Muscle of arm (tissue), 14 donors: ENCODE measurements around the gene SRPRA. TPM values are rescaled to one million over a fixed set of nuclear protein-coding genes. Genes with fewer than 3 reads are reported as not detected.
"Not testable (repeated sequence)": the region's sequence is repeated elsewhere in the genome, so short reads cannot be mapped to it uniquely, and the experiment has no call there.

Experiments used
- DNase-seq: peaks from one replicate; pipeline ENCODE4 v3.0.0-alpha.2; 2013
- long read RNA-seq, 11 donors: transcript quantifications; one replicate each; lab custom pipeline, GENCODE V29; 2026
- polyA plus RNA-seq, 12 donors: library from polyadenylated mRNA; unstranded; fragments of 120-200 nt; gene quantifications; one replicate each; pipeline ENCODE4 v1.2.1, GENCODE V29; 2013; ENCODE audit not compliant: insufficient read length in 12 of 12

The SRPRA gene, protein sequence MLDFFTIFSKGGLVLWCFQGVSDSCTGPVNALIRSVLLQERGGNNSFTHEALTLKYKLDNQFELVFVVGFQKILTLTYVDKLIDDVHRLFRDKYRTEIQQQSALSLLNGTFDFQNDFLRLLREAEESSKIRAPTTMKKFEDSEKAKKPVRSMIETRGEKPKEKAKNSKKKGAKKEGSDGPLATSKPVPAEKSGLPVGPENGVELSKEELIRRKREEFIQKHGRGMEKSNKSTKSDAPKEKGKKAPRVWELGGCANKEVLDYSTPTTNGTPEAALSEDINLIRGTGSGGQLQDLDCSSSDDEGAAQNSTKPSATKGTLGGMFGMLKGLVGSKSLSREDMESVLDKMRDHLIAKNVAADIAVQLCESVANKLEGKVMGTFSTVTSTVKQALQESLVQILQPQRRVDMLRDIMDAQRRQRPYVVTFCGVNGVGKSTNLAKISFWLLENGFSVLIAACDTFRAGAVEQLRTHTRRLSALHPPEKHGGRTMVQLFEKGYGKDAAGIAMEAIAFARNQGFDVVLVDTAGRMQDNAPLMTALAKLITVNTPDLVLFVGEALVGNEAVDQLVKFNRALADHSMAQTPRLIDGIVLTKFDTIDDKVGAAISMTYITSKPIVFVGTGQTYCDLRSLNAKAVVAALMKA
- polyA plus RNA-seq, result 10 to 100 TPM in 11 of 12 donors, not detected in 1; 53.7 to 68.9 (median 64.2) TPM
- long read RNA-seq, donor 1, transcript SRPRA-201 (14 exons, 3,069 nt), result major isoform, 10 of 42 reads
- long read RNA-seq, donor 1, partial matches to known transcripts, result 29 of 42 reads
- long read RNA-seq, donor 1, other reads (novel, unspliced or antisense), result 0 of 42 reads
- long read RNA-seq, donor 2, transcript SRPRA-201 (14 exons, 3,069 nt), result major isoform, 14 of 47 reads
- long read RNA-seq, donor 2, partial matches to known transcripts, result 25 of 47 reads
- long read RNA-seq, donor 2, other reads (novel, unspliced or antisense), result 5 of 47 reads
- long read RNA-seq, donor 3, partial matches to known transcripts, result 10 of 12 reads
- long read RNA-seq, donor 3, other reads (novel, unspliced or antisense), result 0 of 12 reads
- long read RNA-seq, donor 4, partial matches to known transcripts, result 0 of 1 reads
- long read RNA-seq, donor 4, other reads (novel, unspliced or antisense), result 0 of 1 reads
- long read RNA-seq, donor 5, result 0 reads
- long read RNA-seq, donor 6, partial matches to known transcripts, result 0 of 2 reads
- long read RNA-seq, donor 6, other reads (novel, unspliced or antisense), result 0 of 2 reads
- long read RNA-seq, donor 7, partial matches to known transcripts, result 6 of 8 reads
- long read RNA-seq, donor 7, other reads (novel, unspliced or antisense), result 0 of 8 reads
- long read RNA-seq, donor 8, transcript SRPRA-201 (14 exons, 3,069 nt), result major isoform, 10 of 24 reads
- long read RNA-seq, donor 8, partial matches to known transcripts, result 12 of 24 reads
- long read RNA-seq, donor 8, other reads (novel, unspliced or antisense), result 0 of 24 reads
- long read RNA-seq, donor 9, partial matches to known transcripts, result 11 of 16 reads
- long read RNA-seq, donor 9, other reads (novel, unspliced or antisense), result 0 of 16 reads
- long read RNA-seq, donor 10, transcript SRPRA-201 (14 exons, 3,069 nt), result major isoform, 8 of 26 reads
- long read RNA-seq, donor 10, partial matches to known transcripts, result 17 of 26 reads
- long read RNA-seq, donor 10, other reads (novel, unspliced or antisense), result 0 of 26 reads
- long read RNA-seq, donor 11, transcript SRPRA-201 (14 exons, 3,069 nt), result major isoform, 12 of 29 reads
- long read RNA-seq, donor 11, partial matches to known transcripts, result 17 of 29 reads
- long read RNA-seq, donor 11, other reads (novel, unspliced or antisense), result 0 of 29 reads

GRCh38 chr11:126268708-126269579, at the start of gene SRPRA, which contains the start of gene FOXRED1:
TSS of gene SRPRA (minus strand) at chr11:126268895. CDS start at chr11:126268804, 91 bp downstream.
TSS of gene FOXRED1 (plus strand) at chr11:126269154. CDS start at chr11:126269207, 53 bp downstream.
- DNase-seq, result peak; percentile 98

GRCh38 chr11:126317756-126318573, 49.3 kb upstream of the SRPRA start:
- peak; percentile 90 for DNase-seq

DNA sequence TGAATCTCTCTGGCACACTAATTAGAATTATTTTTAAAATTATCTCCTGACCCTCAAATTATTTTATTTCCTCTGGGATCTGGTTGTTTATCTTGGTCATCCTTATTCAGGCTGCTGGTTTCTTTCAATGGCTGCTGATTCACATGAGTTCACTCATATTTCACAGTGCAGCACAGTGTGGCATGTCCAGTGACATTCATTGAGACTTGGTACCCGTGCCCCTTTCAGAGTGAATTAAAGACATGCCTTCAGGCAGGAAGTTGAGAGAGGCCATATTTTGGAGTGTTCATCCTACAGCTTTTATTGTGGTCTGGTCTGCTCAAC, 48.7 kb upstream of the SRPRA start:
- DNase-seq, result no peak

DNA sequence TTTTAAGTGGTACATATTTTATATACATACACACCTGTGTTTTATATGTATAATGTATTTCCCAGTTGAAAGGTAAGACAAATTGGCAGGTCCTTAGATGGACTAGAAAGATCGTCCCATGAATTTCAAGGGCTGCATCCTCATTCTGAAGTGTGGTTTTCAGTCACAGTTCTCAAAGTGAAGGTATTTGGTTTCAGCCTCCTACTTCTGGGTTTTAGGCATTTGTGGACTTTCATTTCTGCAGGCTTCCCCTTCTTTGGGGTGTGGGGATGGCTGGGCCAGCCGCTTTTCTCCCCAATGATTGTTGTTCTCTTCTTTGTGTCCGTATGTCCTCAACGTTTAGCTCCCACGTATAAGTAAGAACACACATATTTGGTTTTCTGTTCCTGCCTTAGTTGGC, 45.1 kb upstream of the SRPRA start:
- DNase-seq, result no peak

- DNase-seq, result no peak
These were observed 44.3 kb upstream of the SRPRA start for GRCh38 chr11:126312961-126313360.

DNA sequence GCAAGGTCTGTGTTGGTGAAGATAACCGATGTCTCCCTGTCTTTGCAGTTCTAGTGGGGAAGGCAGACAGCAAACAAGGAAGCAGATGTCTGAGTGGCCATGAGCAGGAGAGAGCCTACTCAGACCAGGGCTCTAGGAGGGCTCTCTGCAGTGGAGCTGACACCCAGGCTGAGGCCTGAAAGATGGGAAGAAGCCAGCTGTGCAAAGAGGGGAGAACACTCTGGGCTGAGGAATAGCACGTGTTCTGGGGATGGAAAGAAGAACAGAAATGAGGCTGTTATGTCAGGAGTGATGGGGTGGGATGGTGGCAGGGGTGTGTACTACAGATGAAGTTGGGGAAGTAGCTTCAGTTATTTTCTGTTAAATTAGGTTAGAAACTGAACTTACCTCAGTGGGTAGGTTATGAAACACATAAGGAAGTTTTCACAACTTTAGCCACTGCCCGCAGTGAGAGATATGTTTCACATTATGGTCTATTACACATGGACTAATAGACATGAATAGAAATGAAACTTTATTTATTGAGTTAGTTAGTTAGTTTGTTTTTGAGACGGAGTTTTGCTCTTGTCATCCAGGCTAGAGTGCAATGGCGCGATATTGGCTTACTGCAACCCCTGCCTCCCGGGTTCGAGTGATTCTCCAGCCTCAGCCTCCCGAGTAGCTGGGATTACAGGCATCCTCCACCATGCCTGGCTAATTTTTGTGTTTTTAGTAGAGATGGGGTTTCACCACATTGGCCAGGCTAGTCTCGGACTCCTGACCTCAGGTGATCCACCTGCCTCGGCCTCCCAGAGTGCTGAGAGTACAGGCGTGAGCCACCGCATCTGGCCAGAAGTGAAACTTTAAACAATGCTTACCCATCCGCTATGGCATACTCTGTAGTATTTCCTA, 43.0 kb upstream of the SRPRA start:
- DNase-seq, result no peak

DNA sequence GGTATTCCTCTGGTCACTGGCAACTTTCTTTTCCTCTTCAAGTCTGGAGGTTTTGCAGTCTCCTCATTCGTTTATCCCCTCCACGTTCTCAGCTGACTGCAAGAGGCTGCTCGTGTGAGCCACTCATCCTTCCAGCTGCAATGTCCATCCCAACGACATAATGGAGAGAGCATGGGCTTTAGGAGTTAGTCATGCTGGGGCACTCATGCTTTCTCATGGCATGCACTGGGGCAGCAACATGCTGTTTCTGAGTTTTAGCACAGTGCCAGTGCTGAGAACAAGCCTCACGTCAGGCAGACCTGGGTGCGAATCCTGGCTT, 42.3 kb upstream of the SRPRA start:
- DNase-seq, result no peak

- DNase-seq, result peak; percentile 81
These were observed 41.7 kb upstream of the SRPRA start for GRCh38 chr11:126310200-126310991.

DNA sequence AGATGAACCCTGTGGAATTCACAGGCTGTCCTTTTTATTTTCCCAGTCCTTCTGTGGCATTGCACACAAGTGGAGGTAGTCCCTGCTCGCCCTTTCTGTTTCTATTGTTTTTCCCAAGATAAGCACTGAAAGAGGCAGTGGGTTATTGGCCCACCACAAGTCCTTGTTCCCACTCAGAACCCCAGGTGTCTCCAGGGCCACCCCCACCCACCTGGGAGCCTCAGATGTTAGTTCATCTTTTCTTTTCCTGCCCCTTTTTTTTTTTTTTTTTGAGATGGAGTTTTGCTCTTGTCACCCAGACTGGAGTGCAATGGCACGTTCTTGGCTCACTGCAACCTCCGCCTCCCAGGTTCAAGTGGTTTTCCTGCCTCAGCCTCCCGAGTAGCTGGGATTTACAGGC, 40.1 kb upstream of the SRPRA start:
- DNase-seq, result not testable (repeated sequence)

GRCh38 chr11:126308271-126308671, 39.6 kb upstream of the SRPRA start:
- no peak for DNase-seq

DNA sequence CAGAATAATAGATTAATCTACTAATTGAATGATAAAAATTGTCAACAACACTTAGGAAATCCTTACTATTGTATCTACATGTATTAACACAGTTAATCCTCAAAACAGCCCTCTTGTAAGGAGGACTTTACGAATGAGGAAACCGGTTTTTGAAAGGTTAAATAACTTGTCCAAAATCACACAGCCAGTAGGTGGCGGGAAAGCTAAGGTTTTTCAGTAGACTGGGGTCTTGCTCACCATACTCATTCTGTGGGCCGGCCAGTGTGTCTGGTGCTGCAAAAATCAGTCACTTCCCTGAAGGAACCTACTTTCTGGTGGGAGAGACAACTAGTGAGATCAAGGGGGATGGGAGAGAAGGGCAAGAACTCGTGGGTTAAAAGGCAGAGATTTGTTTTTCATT, 39.0 kb upstream of the SRPRA start:
- no peak for DNase-seq

DNA sequence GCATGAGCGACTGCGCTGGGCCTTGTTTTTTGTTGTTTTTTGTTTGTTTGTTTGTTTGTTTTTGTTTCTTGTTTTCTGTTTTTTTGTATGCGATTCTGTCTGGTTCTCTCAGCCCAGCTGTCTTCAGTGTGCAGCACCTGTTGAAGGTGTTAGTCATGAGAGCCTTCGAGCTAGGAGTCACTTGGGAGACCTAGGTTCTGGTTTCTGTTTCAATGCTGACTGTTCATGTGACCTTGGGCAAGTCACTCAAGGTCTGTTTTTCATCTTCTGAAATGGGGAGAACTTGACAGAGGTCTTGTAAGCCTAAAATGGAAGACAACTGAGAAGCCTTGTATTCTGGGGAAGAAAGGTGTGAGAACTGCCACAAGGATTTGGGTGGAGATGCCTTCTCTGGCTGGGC, 37.0 kb upstream of the SRPRA start:
- DNase-seq, result no peak

- DNase-seq, result no peak
These were observed 35.9 kb upstream of the SRPRA start for GRCh38 chr11:126304457-126305075.

DNA sequence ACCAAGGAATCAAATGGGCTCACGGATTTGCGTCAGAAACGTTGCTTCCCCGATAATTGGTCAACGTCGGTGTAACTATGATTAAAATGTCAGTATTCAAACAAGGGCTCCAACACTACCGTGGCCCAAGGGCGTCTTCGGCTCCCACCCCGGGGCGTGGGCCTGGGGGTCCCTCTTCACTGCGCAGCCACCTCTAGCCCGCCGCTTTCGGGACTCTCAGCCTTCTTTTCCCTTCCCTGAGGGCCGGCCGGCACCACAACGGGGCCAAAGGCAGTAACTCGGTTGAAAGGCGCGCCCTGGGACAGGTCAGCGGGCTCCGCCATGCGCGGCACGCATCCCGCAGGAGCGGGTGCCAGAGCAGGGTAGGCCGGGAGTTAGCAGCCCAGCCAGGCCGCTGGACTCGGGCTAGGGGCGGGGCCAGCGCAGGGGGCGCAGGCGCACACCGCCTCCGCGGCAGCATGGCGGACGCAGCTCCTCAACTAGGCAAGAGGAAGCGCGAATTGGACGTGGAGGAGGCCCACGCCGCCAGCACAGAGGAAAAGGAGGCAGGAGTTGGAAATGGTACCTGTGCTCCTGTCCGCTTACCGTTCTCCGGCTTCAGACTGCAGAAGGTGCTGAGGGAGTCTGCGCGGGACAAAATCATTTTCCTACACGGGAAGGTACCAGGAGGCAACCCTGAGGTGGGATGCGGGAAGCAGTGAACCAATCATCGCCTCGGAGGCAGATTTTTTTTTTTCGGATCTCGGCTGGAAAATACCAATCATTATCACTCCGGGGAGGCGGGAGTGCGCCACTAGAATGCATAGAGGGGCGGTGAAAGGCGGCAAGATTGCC, 35.1 kb upstream of the SRPRA start, which contains the start of gene DCPS:
TSS of gene DCPS (plus strand) at position 438 of the 834 bp plus-strand sequence. CDS start at position 459, 21 bp downstream.
- peak; percentile 94 for DNase-seq

- no peak for DNase-seq
These were observed 28.3 kb upstream of the SRPRA start for GRCh38 chr11:126297004-126297403.
